Fibroblast of upper back skin (primary cell): Measurements from ENCODE around the gene LONRF2.
A peak's percentile ranks its signal among the peaks of the same experiment; 100 is the strongest.
"Not testable (repeated sequence)": the region's sequence is repeated elsewhere in the genome, so short reads cannot be mapped to it uniquely, and the experiment has no call there.

Experiments
- DNase-seq: peaks from one replicate; pipeline ENCODE4 v3.0.0-alpha.2; 2013

Gene LONRF2

DNA sequence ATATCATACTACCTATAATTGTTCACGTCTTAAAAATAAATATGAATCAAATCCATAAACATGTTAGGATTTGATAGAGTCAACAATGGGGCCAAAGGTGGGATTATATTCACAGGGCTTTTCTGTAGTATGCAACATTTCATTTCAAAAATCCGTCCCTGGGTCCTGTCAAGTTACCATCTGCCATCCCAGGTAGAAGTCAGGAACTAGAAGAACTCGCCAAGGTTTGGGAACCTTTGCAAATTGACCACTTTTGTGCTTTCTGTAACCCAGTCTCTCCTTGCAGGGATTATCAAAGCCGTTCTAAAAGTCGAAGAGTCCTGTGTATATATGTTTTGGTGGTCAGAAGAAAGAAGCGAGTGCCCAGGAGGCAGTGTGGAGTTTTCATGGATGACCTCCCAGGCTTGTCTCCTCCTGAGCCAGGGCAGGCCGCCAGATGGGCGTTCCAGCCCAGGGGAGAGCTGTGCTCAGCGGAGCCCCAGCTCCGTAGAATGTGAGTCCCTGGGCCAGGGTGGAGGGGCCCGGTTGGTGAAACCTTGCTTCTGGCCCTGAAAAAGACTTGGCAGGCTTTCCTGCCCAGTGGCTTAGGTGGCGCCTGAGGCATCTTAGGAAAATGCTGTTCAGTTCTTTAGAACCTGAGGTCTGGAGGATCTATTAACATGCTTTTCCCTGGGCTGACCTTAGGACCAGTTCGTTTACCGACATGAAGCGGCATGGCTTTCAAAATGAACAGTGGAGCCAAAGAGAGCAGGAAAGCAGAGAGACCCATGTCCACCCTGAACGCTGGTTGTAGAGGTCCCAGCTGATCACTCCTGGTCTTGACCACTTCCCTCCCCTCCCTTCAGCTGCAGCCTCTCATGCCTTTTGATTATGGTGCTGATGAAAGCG lies 69.2 kb downstream of the LONRF2 start:
- DNase-seq: no peak

DNA sequence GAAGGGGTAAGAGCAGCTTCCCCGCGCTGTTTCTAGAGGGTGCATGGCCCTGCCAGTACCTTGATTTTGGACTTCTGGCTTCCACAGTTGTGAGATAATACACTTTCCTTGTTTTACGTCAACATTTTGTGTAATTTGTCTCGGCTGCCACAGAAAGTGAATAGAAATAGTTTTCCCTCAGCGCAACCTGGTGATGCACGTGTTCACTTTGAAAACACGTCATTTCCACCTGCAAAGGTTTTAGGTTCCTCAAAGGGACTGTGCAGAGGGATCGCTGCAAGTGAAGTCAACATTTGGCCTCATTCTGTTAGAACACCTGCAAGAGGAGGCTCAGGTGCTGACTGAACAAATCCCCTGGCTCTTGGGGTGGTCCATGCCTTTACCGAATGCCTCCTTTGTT lies 71.7 kb downstream of the LONRF2 start:
- no peak for DNase-seq

DNA sequence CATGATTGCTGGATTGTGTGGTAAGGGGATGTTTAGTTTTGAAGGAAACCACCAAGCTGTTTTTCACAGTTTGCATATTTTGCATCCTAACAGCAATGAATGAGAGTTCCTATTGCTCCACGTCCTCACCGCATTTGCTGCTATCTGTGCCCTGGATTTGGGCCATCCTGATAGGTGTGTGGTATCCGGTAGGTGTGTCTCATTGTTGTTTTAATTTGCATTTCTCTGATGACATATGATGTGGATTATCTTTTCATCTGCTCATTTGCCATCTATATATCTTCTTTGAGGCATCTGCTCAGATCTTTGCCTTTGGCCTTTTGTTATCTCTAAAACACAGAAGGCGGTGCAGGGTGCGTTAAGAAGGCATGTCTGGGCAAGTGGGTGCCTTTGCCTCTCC lies 73.3 kb downstream of the LONRF2 start:
- DNase-seq: no peak

- not testable (repeated sequence) for DNase-seq
These were observed 73.7 kb downstream of the LONRF2 start for GRCh38 chr2:100248556-100248955.

GRCh38 chr2:100248044-100248330 lies 74.3 kb downstream of the LONRF2 start:
- no peak for DNase-seq

- no peak for DNase-seq
These were observed 74.9 kb downstream of the LONRF2 start for GRCh38 chr2:100247256-100248043.

DNA sequence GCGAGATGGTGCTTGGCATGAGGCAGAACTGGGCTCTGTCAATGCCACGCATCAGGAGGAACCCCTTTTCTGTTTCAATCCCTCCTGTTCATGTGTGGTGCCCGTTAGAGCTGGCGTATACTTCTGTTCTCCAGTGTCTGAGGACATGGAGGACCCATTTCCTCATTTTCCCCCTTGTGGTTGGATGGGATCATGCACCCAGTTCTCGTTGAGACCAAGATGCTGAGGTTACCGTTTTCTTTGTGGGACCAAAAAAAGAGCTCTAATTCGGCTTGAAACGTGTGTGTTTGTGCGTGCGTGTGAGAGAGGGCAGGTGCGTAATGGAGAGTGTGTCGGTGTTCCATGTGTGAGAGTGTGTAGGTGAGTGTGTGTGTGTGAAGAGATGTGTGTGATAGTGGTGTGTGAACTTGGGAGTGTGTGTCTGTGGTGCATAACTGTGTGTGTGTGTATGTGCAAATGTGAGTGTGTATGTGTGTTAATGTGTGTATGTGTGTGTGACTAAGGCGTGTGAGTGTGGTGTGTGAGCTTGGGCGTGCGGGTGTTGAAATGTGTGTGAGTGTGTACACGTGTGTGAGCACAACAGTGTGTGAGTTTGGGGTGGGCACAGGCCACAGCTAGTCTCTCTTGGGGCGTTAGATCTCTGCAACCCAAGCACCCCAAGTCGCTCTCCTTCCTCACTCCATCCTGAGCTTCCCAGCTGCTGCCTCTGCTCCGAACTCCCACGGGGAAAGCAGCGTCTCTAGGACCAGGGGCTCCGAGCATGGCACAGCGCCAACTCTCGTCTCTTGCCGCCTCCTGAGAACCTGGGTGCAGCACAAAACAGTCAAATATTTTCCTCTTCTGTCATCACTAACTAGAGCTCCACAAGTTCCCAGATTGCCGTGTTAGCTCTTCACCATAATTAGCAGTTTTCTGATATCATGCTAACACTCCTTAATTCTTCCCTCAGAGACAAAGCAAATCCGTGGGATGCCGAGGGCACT lies 75.8 kb downstream of the LONRF2 start:
- no peak for DNase-seq

DNA sequence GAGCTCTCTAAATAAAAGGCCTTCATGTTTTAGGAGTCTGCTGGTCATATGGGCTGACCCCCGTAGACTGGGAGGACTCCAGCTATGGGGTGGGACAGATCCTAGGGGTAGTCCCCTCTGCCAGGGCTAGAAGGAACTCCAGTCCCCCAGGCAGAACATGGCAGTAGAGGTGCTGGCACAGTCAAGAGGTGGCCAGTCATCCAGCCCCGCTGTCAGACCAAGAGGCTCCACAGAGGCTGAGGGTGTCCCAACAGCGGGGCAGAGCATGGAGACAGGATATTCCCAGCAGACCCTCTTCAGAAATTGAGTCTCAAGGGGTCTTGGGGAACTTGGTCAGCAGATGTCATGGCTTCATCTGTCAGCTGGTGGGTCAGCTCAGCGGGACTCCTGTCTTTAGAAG lies 76.6 kb downstream of the LONRF2 start:
- DNase-seq: no peak

DNA sequence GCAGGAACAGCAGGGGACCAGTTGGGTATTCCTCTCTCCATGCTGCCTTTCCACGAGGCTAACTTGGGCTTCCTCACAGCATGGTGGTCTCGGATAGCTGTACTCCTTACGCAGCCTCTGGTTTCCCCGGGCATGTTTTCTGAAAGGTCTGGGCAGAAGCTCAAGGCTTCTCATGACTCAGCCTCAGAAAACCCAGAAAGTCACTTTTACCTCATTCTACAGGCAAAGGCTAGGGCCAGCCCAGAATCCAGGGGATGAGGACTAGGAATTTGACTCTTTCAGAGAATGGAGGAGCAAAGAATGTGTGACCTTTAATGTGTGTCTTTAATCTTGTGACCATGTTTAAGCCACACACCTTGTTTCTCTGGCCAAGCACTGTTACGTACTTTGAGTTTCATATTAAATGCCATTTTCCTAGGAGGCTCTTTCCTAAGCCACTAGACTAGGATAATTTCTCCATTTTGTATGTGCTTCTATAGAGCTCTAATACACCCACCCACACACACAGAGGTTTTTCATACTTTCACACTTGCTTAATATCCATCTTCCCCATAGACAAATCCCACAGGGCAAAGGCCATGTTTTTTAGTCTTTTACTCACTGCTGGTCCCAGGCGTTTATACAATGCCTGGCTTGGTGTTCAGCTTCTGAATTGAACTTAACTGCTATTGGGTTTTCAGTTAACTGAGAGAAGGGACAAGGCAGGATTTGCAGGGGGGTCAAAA lies 77.3 kb downstream of the LONRF2 start:
- DNase-seq: peak; percentile 48

- no peak for DNase-seq
These were observed 78.7 kb downstream of the LONRF2 start for GRCh38 chr2:100243631-100244030.

DNA sequence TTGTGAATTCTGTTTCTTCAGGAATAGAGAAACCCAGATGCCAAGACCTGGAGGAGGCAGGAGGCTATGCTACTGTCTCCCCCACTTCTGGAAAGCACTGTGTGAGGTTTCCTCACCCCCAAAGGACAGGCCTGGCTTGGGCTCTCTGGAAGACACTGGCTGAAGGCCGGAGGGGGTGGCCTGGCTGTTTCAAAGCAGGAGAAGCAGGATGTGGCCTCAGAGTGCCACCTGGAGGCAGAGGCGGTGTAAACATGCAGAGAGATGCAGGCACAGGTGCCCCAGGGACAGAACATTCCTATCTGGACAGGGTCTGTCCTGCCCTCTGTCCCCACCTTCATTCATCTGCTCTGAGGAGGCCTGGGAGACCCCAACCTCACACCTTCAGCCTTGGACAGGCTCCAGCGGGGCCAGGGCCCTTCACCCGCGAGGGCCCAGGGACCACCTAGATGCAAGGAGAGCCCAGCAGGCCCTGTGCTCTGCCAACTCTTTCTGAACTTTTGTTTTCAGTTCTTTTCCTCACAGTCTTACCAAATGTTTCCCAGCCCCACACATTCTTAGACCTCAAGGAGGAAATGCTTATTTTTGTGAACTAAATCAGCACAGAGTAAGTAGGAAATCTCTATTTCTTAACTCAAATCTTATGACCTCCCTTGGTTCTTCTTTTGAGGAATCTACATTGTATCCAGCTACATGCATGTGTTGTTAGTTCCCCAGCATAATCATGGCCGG lies 79.2 kb downstream of the LONRF2 start:
- DNase-seq: peak; percentile 74

- DNase-seq: peak; percentile 23
These were observed 79.8 kb downstream of the LONRF2 start for GRCh38 chr2:100242476-100242875.

- DNase-seq: no peak
These were observed 81.1 kb downstream of the LONRF2 start for GRCh38 chr2:100241236-100241635.

GRCh38 chr2:100240386-100240785 lies 81.9 kb downstream of the LONRF2 start:
- no peak for DNase-seq

DNA sequence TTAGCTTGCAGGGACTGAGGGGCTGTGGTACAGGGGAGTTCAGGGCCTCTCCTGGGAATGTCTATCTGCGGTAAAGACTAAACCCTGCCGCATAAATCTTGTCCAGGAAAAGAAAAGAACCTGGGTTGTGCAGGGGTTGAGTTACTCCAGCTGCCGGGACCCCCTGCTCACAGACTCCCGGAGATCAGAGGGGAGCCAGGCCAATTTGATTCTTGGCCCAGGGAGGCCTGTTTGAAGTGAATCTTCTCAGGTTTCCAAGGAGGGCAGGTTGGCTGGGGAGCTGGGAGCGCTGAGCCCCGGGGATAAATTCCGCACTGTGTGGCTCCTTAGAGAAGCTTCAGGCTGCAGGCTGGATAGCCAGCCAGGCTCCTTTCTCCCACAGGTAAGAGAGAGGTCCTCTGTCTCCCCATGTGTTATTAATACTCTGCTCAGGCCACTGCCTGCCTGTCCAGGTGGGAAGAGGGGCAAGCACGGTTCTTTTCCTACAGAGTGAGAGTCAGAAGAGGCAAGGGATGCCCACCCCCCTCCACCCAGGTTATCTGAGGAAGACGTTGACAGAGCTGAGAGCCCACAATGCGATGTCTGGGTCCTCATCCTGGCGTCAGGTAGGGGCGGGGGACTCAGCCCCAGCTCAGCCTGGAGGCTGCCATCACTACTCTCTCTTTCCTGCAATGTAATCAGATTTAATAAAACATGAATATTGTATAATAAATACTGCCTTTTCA lies 82.7 kb downstream of the LONRF2 start:
- DNase-seq: no peak

- DNase-seq: no peak
These were observed 83.8 kb downstream of the LONRF2 start for GRCh38 chr2:100238471-100238870.

DNA sequence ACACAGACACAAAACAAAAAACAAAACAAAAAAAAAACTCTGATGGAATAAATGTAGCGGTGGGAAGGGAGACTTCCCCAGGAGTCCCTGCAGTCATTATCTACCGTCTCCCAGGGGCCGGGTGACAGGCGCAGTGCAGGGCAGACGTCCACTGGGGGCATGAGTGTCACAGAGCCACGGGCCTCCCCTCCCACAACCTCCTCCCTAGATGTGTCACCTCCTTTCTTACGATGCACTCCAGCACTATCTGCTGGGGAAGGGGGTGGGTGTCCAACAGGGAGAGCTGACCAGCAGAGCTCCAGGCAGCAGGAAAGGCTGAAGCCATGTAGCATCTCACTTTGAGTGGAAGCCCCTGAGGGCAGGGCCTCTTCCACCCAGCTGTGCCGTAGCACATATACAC lies 84.5 kb downstream of the LONRF2 start:
- DNase-seq: no peak

- DNase-seq: no peak
These were observed 85.1 kb downstream of the LONRF2 start for GRCh38 chr2:100237163-100237562.

- no peak for DNase-seq
These were observed 86.1 kb downstream of the LONRF2 start for GRCh38 chr2:100236166-100236565.

DNA sequence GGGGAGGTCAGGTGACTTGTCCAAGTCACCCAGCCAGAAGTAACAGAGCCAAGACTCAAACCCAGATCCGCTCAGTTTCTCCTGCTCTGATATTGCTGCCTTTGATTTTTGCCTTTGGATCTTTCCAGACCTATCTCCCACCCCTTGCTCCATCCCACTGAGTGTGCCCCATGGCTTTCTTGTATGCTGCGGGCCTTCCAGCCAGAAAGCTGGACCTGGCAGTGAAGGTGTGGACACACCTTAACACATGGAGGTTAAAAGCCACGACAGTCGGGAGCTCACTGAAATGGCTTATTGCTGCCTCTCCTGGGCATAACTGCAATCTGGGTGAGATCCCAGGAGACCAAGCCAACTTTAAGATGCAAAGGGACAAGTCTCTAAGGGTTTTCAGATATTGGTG lies 86.7 kb downstream of the LONRF2 start:
- DNase-seq: no peak

DNA sequence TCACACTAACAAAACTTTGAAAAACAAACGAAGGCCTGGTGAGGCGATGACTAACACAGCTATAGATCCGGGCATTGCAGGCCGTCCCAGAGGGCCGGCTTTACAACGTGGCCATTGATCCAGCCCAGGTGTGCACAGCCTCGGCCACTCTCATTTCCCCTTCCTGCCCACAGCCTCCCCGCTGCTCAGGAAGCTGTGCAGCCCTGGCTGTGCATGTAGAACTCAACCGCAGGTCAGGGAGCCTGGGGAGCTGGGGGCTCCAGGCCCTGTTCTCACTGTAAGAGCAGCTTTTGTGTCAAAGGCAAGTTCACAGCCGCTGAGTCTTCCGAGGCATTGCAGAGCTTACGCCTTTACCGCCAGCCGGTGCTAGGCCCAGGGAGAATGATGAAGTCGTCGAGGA lies 87.2 kb downstream of the LONRF2 start:
- DNase-seq: peak; percentile 20
